ENCODE results near the gene TMTC3. TPM values are rescaled to one million over a fixed set of nuclear protein-coding genes. Genes with fewer than 3 reads are reported as not detected.
"Not testable (repeated sequence)": the region's sequence is repeated elsewhere in the genome, so short reads cannot be mapped to it uniquely, and the experiment has no call there.

Gene TMTC3
- total RNA-seq, 2 donors from 2014 or later: 14.6 to 16.8 TPM

GRCh38 chr12:88207921-88208620 lies 66.0 kb downstream of the TMTC3 start:
- no peak for DNase-seq
- H3K36me3 ChIP-seq: no peaks in the 10 kb centered on the region
- H3K27me3 ChIP-seq: no peaks in the 10 kb centered on the region
- no peak overlapping the region for H3K4me3 ChIP-seq
- H3K9me3 ChIP-seq: no peaks in the 10 kb centered on the region
- no peaks in the 10 kb centered on the region for H3K4me1 ChIP-seq
- TF ChIP-seq CTCF (IDR thresholded peaks at IDR 0.05): no peak
- no peak overlapping the region for H3K9ac ChIP-seq (ENCODE audit: low read depth in 2 of 2, low read length in 2 of 2)
- intact Hi-C loops (cut with DNase I): no loop called here
- H3K27ac ChIP-seq: no peak overlapping the region

- DNase-seq: no peak
- Histone ChIP-seq H3K9ac (ENCODE audit: low read depth in 2 of 2, low read length in 2 of 2) (no peak overlapping the region), H3K4me3 (no peak overlapping the region), H3K9me3 (no peaks in the 10 kb centered on the region), H3K4me1 (no peaks in the 10 kb centered on the region), H3K27ac (no peak overlapping the region), H3K27me3 (no peaks in the 10 kb centered on the region), H3K36me3 (no peaks in the 10 kb centered on the region)
- no peak for TF ChIP-seq CTCF (IDR thresholded peaks at IDR 0.05)
- intact Hi-C loops (cut with DNase I): no loop called here
These were observed 66.6 kb downstream of the TMTC3 start for GRCh38 chr12:88208661-88209060.

DNA sequence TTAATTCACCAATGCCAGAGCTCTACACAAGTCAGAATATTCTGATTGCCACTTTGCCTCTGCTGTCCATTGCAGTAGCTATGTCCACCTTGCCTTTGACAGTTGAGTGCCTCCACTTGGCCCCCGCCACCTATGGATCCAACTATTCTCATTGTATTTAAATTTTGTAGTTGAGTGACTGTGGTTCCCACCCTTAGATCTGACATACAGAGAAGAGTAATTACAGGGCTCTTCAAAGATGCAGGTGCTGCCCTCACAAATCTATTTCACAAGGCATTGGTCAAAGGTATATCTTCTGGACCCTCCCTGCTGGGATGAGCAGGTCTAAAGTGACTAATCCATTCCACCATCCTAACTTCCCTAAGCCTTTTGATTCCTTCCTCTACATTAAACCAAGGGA lies 68.2 kb downstream of the TMTC3 start:
- H3K9me3 ChIP-seq; H3K27me3 ChIP-seq; H3K36me3 ChIP-seq; intact Hi-C loops (cut with DNase I); DNase-seq; H3K27ac ChIP-seq; H3K4me1 ChIP-seq; H3K4me3 ChIP-seq; H3K9ac ChIP-seq (ENCODE audit: low read depth in 2 of 2, low read length in 2 of 2): not testable (repeated sequence)

- Histone ChIP-seq H3K4me3 (no peak overlapping the region), H3K4me1 (no peaks in the 10 kb centered on the region), H3K27me3 (no peaks in the 10 kb centered on the region), H3K36me3 (no peaks in the 10 kb centered on the region), H3K9ac (ENCODE audit: low read depth in 2 of 2, low read length in 2 of 2) (no peak overlapping the region), H3K9me3 (no peaks in the 10 kb centered on the region), H3K27ac (no peak overlapping the region)
- no peak for TF ChIP-seq CTCF (IDR thresholded peaks at IDR 0.05)
- no peak for DNase-seq
- intact Hi-C loops (cut with DNase I): no loop called here
These were observed 76.2 kb downstream of the TMTC3 start for GRCh38 chr12:88218293-88218692.

- H3K4me3 ChIP-seq: no peak overlapping the region
- no peak overlapping the region for H3K27ac ChIP-seq
- TF ChIP-seq CTCF (IDR thresholded peaks at IDR 0.05): no peak
- no peak for DNase-seq
- no peak overlapping the region for H3K9ac ChIP-seq (ENCODE audit: low read depth in 2 of 2, low read length in 2 of 2)
- no peaks in the 10 kb centered on the region for H3K27me3 ChIP-seq
- no peaks in the 10 kb centered on the region for H3K36me3 ChIP-seq
- H3K9me3 ChIP-seq: no peaks in the 10 kb centered on the region
- no peaks in the 10 kb centered on the region for H3K4me1 ChIP-seq
- intact Hi-C loops (cut with DNase I): no loop called here
These were observed 77.8 kb downstream of the TMTC3 start for GRCh38 chr12:88219861-88220260.

DNA sequence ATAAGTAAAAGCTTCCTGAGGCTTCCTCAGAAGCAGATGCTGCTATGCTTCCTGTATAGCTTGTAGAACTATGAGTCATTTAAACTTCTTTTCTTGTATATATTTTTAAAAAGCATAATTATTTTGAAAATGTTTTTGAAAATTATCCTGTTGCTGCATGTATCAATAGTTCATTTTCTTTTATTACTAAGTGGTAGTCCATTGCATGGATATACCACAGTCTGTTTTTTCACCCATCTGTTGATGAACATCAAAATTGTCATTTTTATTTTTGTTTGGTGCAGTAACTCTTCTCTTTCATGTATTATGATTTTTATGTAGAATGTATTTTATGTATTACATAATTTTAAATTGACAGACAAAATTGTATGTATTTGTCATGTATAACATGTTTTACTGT lies 81.4 kb downstream of the TMTC3 start:
- Histone ChIP-seq H3K4me1 (no peaks in the 10 kb centered on the region), H3K27ac (no peak overlapping the region), H3K36me3 (no peaks in the 10 kb centered on the region), H3K4me3 (no peak overlapping the region), H3K27me3 (no peaks in the 10 kb centered on the region), H3K9me3 (no peaks in the 10 kb centered on the region), H3K9ac (ENCODE audit: low read depth in 2 of 2, low read length in 2 of 2) (no peak overlapping the region)
- DNase-seq: no peak
- intact Hi-C loops (cut with DNase I): no loop called here
- TF ChIP-seq CTCF (IDR thresholded peaks at IDR 0.05): no peak

All from colonic mucosa (tissue), 4 donors.